Gastroesophageal sphincter (tissue), 4 donors: ENCODE results near the gene NFASC. TPM values are rescaled to one million over a fixed set of nuclear protein-coding genes. Genes with fewer than 3 reads are reported as not detected.

Source experiments
- ATAC-seq: fragments of 150-250 bp; one replicate; pipeline ENCODE4 v1.9.1; 2016; ENCODE audit warnings: mild to moderate bottlenecking, moderate library complexity
- H3K27ac ChIP-seq, 4 donors: fragments of 200-600 bp; sonication (generic) in 3 of 4; 1 replicate in 3 of 4; 2 replicates in 1 of 4; pipeline ENCODE4 v1.5.1; 2016 to 2019
- H3K27me3 ChIP-seq: fragments of 200-600 bp; sonication (generic); one replicate; pipeline ENCODE4 v1.5.1; 2019
- H3K36me3 ChIP-seq, 2 donors: fragments of 200-600 bp; sonication (generic); one replicate each; pipeline ENCODE4 v1.5.1; 2019; ENCODE audit warnings: control low read depth in 1 of 2
- H3K4me1 ChIP-seq, 3 donors: fragments of 200-600 bp; sonication (generic); 1 replicate in 2 of 3; 2 replicates in 1 of 3; pipeline ENCODE4 v1.5.1; 2016 to 2019; ENCODE audit warnings: control low read depth in 2 of 3
- H3K4me3 ChIP-seq, 2 donors: fragments of 200-600 bp; sonication (generic); one replicate each; pipeline ENCODE4 v1.5.1; 2019; ENCODE audit warnings: mild to moderate bottlenecking in 1 of 2, moderate library complexity in 1 of 2
- H3K9me3 ChIP-seq, 3 donors: fragments of 200-600 bp; sonication (generic); one replicate each; pipeline ENCODE4 v1.5.1; 2017 to 2019; ENCODE audit warnings: control low read depth in 2 of 3
- EP300 ChIP-seq: sonication (generic); formaldehyde crosslinking; IDR thresholded peaks from one replicate; pipeline ENCODE4 v1.6.1; 2017; ENCODE audit warnings: antibody characterized with exemption, mild to moderate bottlenecking
- POLR2A ChIP-seq, 2 donors: fragments of 450-650 bp; IDR thresholded peaks; one replicate each; pipeline ENCODE4 v1.6.1; 2017; ENCODE audit warnings: antibody characterized with exemption in 2 of 2, mild to moderate bottlenecking in 2 of 2, moderate library complexity in 1 of 2
- POLR2AphosphoS5 ChIP-seq: sonication (generic); formaldehyde crosslinking; IDR thresholded peaks from one replicate; pipeline ENCODE4 v1.6.1; 2017; ENCODE audit warnings: antibody characterized with exemption
- WGBS, 2 donors: methylation state at CpG; one replicate each; pipeline ENCODE4 v1.1.5; 2018; ENCODE audit warnings: low coverage in 1 of 2; 5-methylcytosine and 5-hydroxymethylcytosine counted together
- total RNA-seq, 4 donors: library from RNA; depleted of rRNA; stranded (reverse); fragments of >200 nt; gene quantifications; one replicate each; pipeline ENCODE4 v1.1.0, GENCODE V29; 2016
- TF ChIP-seq, protein P1 (sequence below), 4 experiments: fragments of 200-600 bp in 2 of 4; fragments of 450-650 bp in 2 of 4; sonication (generic) in 1 of 4; IDR thresholded peaks; one replicate each; pipeline ENCODE4 v1.5.1; 2017 to 2019; ENCODE audit warnings: antibody characterized with exemption in 4 of 4, mild to moderate bottlenecking in 2 of 4, moderate library complexity in 2 of 4

The NFASC gene
- total RNA-seq, 4 donors from 2014 or later: 39.0 to 121 (median 54.5) TPM

DNA sequence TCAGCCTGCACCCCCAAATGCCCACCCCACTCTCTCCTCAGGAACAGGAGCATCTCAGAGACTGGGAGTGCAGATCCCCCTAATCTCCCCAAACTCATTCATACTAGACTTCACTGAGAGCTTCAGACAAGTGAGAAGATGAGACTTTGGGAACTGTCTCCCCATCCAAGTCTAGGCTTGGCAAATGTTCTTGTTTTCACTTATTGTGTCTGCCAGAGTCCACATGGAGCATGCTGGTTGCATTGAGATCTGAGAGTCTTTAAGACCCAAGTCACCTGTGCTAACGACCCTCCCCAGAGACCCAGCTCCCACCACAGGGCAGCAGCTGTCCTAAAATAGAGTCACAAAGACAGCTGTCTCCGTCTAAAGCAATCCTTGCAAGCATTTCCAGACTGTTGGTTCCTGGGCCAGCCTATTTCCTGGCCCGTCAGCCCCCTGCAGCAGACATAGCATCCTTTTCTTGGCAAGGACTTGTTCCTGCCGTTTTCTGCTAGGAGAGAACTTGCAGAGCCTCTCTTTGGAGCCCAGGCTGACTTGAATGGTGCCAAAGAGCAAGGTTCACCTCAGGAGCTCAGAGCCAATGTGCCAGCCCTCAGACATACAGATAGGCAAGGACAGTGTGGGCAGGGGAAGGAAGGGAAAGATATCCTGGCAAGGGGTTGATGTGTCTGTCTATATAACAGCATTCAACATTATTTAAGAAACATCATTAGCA is 170.5 kb downstream of the NFASC start:
- H3K36me3 ChIP-seq: no peaks in the 10 kb centered on the region
- no peaks in the 10 kb centered on the region for H3K9me3 ChIP-seq
- TF ChIP-seq EP300 (no peak), POLR2A (IDR thresholded peaks at IDR 0.05) (no peak), POLR2AphosphoS5 (no peak)
- TF ChIP-seq, protein P1, sequence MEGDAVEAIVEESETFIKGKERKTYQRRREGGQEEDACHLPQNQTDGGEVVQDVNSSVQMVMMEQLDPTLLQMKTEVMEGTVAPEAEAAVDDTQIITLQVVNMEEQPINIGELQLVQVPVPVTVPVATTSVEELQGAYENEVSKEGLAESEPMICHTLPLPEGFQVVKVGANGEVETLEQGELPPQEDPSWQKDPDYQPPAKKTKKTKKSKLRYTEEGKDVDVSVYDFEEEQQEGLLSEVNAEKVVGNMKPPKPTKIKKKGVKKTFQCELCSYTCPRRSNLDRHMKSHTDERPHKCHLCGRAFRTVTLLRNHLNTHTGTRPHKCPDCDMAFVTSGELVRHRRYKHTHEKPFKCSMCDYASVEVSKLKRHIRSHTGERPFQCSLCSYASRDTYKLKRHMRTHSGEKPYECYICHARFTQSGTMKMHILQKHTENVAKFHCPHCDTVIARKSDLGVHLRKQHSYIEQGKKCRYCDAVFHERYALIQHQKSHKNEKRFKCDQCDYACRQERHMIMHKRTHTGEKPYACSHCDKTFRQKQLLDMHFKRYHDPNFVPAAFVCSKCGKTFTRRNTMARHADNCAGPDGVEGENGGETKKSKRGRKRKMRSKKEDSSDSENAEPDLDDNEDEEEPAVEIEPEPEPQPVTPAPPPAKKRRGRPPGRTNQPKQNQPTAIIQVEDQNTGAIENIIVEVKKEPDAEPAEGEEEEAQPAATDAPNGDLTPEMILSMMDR (IDR thresholded peaks at IDR 0.05): no peak
- ATAC-seq: no peak
- 20 to 60% methylated on average over 1 of the region's 4 CpGs for WGBS, 2 donors
- H3K4me3 ChIP-seq: no peak overlapping the region
- H3K27me3 ChIP-seq: peaks cover 49% of the 10 kb centered on the region
- H3K27ac ChIP-seq: no peak overlapping the region
- H3K4me1 ChIP-seq: peaks cover 0 to 23% (median 0%) of the 10 kb centered on the region in 3 donors

DNA sequence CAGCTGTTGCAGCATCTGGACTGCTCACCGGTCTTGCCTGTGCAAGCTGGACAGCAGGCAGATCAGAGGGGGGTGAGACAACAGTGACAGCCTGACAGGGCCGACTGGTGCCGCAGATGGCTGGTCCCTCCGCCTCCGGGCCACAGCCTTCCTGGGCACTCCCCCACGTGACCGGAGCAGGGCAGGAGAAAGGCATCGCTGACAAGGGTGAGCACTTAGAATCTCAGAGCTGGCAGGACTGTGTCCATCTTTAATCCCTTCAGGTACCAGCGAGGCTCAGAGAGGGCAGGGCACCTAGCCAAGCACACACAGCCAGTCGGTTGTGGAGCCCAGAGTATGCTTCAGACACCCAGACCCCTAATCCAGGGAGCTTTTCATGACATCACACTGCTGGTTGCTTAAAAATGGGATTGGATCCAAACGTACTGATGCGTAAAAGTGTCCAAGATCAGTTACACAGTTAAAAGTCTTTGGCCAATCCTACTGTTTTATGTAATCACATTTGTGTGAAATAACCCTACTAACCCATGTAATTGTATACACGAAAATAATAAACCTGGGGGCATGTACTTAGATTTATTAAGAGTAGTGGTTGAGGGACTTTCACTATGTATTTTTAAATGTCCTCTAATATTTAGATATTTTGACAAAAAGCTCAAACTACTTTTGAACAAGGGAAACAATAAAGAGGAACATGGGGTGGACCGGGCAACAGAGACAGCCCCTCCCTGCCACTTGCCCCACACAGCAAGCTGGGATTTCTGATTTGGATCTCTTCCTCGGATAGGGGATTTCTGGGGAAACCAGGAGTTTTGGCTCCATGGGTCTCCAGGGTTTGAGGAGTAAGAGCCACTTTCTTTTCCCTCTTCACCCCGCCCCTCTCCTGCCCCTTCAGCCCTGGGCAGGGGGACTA is 171.6 kb downstream of the NFASC start:
- Histone ChIP-seq H3K9me3 (no peaks in the 10 kb centered on the region), H3K27ac (no peak overlapping the region), H3K36me3 (no peaks in the 10 kb centered on the region), H3K4me3 (peak overlapping the region in 1 of 2 donors; percentile 41), H3K4me1 (peaks cover 0 to 23% (median 0%) of the 10 kb centered on the region in 3 donors), H3K27me3 (peaks cover 60% of the 10 kb centered on the region)
- 24 to 51% methylated on average over 2 to 3 of the region's 16 CpGs for WGBS, 2 donors
- no peak for TF ChIP-seq POLR2AphosphoS5
- TF ChIP-seq, protein P1 (IDR thresholded peaks at IDR 0.05): no peak
- TF ChIP-seq EP300: no peak
- no peak for TF ChIP-seq POLR2A (IDR thresholded peaks at IDR 0.05)
- ATAC-seq: no peak

DNA sequence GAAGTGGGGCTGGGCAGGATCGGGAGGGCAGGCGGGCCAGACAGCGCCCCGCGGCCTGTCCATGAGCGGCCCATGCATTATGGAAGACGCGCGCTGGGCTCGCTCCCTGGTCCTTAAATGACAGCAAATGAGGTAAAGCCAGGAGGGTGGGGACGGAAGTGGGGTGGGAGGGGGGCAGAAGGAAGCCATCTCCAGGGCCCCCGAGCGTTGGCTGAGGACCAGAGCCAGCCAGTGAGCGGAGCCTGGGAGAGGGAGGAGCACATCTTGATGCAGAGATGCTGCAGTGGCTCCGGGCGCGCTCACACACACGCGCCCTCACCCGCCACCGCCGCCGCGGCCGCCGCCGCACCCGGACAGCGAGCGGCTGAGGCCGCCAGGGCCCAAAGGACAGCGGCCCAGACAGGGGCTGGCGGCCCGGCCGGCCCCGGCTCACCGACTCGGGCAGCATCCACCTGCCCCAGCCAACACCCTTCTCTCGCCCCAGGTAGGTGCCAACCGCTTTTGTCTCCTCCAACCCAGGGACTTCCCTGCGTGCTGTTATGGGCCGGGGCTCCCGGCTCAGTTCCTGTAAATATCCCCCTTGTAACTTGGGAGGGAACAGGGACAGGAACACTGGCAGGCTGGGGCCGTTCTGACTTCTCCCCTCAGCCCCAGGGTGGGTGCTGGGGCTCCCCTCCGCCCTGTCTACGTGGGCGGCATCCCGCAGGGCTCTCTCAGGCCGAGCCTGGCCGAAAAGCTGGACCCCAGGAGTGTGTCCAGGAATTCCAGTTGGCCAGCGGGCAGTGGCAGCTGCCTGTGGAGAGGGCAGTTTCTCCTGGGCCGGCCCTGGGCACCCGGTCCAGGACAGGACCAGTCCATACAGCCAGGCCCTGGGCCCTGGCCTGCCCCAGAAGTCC is 172.5 kb downstream of the NFASC start, which contains the start of gene CNTN2:
TSS of gene CNTN2 (plus strand) at position 302 of the 896 bp plus-strand sequence. CDS start 9,974 bp downstream, outside the sequence.
- Histone ChIP-seq H3K27me3 (peaks cover 69% of the 10 kb centered on the region), H3K4me1 (peaks cover 0 to 23% (median 0%) of the 10 kb centered on the region in 3 donors), H3K4me3 (peak within 1 kb of the TSS in 1 of 2 donors; percentile 41), H3K27ac (peak within 1 kb of the TSS in 1 of 4 donors; percentile 29), H3K9me3 (no peaks in the 10 kb centered on the region), H3K36me3 (no peaks in the 10 kb centered on the region)
- ATAC-seq: no peak
- no CpG with 5 or more reads among the region's 53 CpGs for WGBS, 2 donors
- TF ChIP-seq POLR2A (IDR thresholded peaks at IDR 0.05) (no peak), POLR2AphosphoS5 (no peak), EP300 (no peak)
- TF ChIP-seq, protein P1 (IDR thresholded peaks at IDR 0.05): no peak

DNA sequence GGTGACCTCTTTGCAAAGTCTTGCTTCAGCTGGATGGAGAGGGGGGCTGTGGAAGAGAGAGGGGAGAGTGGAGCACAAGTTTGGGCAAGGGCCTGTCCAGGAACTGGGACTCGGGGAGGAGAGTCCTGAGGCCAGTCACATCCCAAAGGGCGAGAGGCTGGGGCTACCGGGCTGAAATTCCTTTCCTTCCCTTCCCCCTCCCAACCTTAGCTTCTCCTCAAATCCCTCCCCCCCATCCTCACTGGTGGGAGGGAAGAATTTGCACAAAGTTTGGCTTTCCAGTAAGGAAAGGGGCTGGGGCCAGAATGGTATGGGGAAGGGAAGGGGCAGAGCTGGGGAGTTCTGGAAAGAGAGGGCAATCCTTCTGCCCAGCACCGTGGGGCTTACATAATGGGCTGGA is 173.2 kb downstream of the NFASC start:
- peaks cover 73% of the 10 kb centered on the region for H3K27me3 ChIP-seq
- no peak overlapping the region for H3K27ac ChIP-seq
- no peaks in the 10 kb centered on the region for H3K9me3 ChIP-seq
- peak overlapping the region in 1 of 2 donors; percentile 41 for H3K4me3 ChIP-seq
- no CpG with 5 or more reads among the region's 4 CpGs for WGBS, 2 donors
- ATAC-seq: no peak
- TF ChIP-seq POLR2A (IDR thresholded peaks at IDR 0.05) (no peak), EP300 (no peak), POLR2AphosphoS5 (no peak)
- TF ChIP-seq, protein P1 (IDR thresholded peaks at IDR 0.05): no peak
- no peaks in the 10 kb centered on the region for H3K36me3 ChIP-seq
- H3K4me1 ChIP-seq: peaks cover 0 to 23% (median 0%) of the 10 kb centered on the region in 3 donors
